ENCODE measurements around the gene ARHGAP45. TPM values are rescaled to one million over a fixed set of nuclear protein-coding genes. Genes with fewer than 3 reads are reported as not detected.
"Not testable (repeated sequence)": the region's sequence is repeated elsewhere in the genome, so short reads cannot be mapped to it uniquely, and the experiment has no call there.

Gene ARHGAP45
- total RNA-seq: 100 to 1,000 TPM; 576 to 581 TPM

- ATAC-seq (ENCODE audit: low read depth) (peak; percentile 61), DNase-seq (peak; percentile 95)
- peak within 1 kb of the TSS; percentile 93 for H3K27ac Mint-ChIP-seq
- peak within 1 kb of the TSS; percentile 87 for H3K4me3 Mint-ChIP-seq
- peaks cover 24% of the 10 kb centered on the region for H3K4me1 Mint-ChIP-seq
- H3K36me3 Mint-ChIP-seq: peaks cover 26% of the 10 kb centered on the region
- no peaks in the 10 kb centered on the region for H3K9me3 Mint-ChIP-seq
- POLR2A ChIA-PET: interaction anchor here (0.5 to 19.6 kb wide), 22 partner anchors 9 to 207 kb away, joined by 3 to 644 read pairs (median 8); partner anchors contain the start of genes ABCA7, CIRBP, CNN2 and GPX4
- H3K27me3 Mint-ChIP-seq: no peaks in the 10 kb centered on the region
Observed at GRCh38 chr19:1066748-1067340, at the start of gene ARHGAP45. Gene ARHGAP45, plus strand, starts transcription at chr19:1067167. Its CDS starts 239 bp downstream, at chr19:1067406.

- POLR2A ChIA-PET: interaction anchor here (1.0 kb wide), 1 partner anchor 22 kb away, joined by 3 read pairs; the partner anchor contains the start of gene ABCA7
- Mint-ChIP-seq H3K9me3 (no peaks in the 10 kb centered on the region), H3K4me3 (peak overlapping the region; percentile 49), H3K27me3 (no peaks in the 10 kb centered on the region), H3K27ac (peak overlapping the region; percentile 30), H3K36me3 (peaks cover 2% of the 10 kb centered on the region), H3K4me1 (peaks cover 17% of the 10 kb centered on the region)
- ATAC-seq (ENCODE audit: low read depth) (no peak), DNase-seq (no peak)
Observed at GRCh38 chr19:1017906-1018305, 49.1 kb upstream of the ARHGAP45 start.

GRCh38 chr19:1018393-1018792 lies 48.6 kb upstream of the ARHGAP45 start:
- Mint-ChIP-seq H3K4me1 (peaks cover 17% of the 10 kb centered on the region), H3K4me3 (peak overlapping the region; percentile 90), H3K36me3 (peaks cover 2% of the 10 kb centered on the region), H3K27ac (peak overlapping the region; percentile 63), H3K9me3 (no peaks in the 10 kb centered on the region), H3K27me3 (no peaks in the 10 kb centered on the region)
- ATAC-seq (ENCODE audit: low read depth) (no peak), DNase-seq (no peak)
- POLR2A ChIA-PET: interaction anchor here (0.7 kb wide), 2 partner anchors 21 to 251 kb away, joined by 3 read pairs; no protein-coding TSS in a partner anchor

- ATAC-seq (ENCODE audit: low read depth) (no peak), DNase-seq (no peak)
- POLR2A ChIA-PET: interaction anchor here (0.7 to 1.9 kb wide), 12 partner anchors 20 to 250 kb away, joined by 3 to 9 read pairs (median 4); partner anchors contain the start of genes ARHGAP45, MED16, RNU6-9 and WDR18
- Mint-ChIP-seq H3K9me3 (no peaks in the 10 kb centered on the region), H3K36me3 (peaks cover 2% of the 10 kb centered on the region), H3K4me1 (peaks cover 17% of the 10 kb centered on the region), H3K4me3 (peak overlapping the region; percentile 90), H3K27ac (peak overlapping the region; percentile 63), H3K27me3 (no peaks in the 10 kb centered on the region)
Observed at GRCh38 chr19:1018932-1019615, 47.9 kb upstream of the ARHGAP45 start.

GRCh38 chr19:1019616-1019961 lies 47.4 kb upstream of the ARHGAP45 start:
- Mint-ChIP-seq H3K9me3 (no peaks in the 10 kb centered on the region), H3K4me1 (peaks cover 17% of the 10 kb centered on the region), H3K27ac (peak overlapping the region; percentile 88), H3K36me3 (peaks cover 2% of the 10 kb centered on the region), H3K27me3 (no peaks in the 10 kb centered on the region), H3K4me3 (peak overlapping the region; percentile 90)
- DNase-seq: no peak
- no peak for ATAC-seq (ENCODE audit: low read depth)
- POLR2A ChIA-PET: interaction anchor here (0.6 to 1.9 kb wide), 12 partner anchors 22 to 127 kb away, joined by 3 to 9 read pairs (median 4); partner anchors contain the start of genes ARHGAP45, MED16, RNU6-9 and WDR18

GRCh38 chr19:1019980-1020867 lies 46.7 kb upstream of the ARHGAP45 start:
- no peak for ATAC-seq (ENCODE audit: low read depth)
- no peaks in the 10 kb centered on the region for H3K27me3 Mint-ChIP-seq
- H3K9me3 Mint-ChIP-seq: no peaks in the 10 kb centered on the region
- peak overlapping the region; percentile 88 for H3K27ac Mint-ChIP-seq
- H3K4me3 Mint-ChIP-seq: peak overlapping the region; percentile 90
- POLR2A ChIA-PET: interaction anchor here (0.6 to 1.9 kb wide), 12 partner anchors 23 to 127 kb away, joined by 3 to 9 read pairs (median 4); partner anchors contain the start of genes ARHGAP45, MED16, RNU6-9 and WDR18
- peaks cover 19% of the 10 kb centered on the region for H3K4me1 Mint-ChIP-seq
- H3K36me3 Mint-ChIP-seq: peaks cover 2% of the 10 kb centered on the region
- DNase-seq: no peak

- Mint-ChIP-seq H3K4me3 (peak within 1 kb of the TSS; percentile 90), H3K36me3 (peaks cover 2% of the 10 kb centered on the region), H3K9me3 (no peaks in the 10 kb centered on the region), H3K27me3 (no peaks in the 10 kb centered on the region), H3K4me1 (peaks cover 20% of the 10 kb centered on the region), H3K27ac (peak within 1 kb of the TSS; percentile 99)
- ATAC-seq (ENCODE audit: low read depth) (peak; percentile 86), DNase-seq (peak; percentile 97)
- POLR2A ChIA-PET: interaction anchor here (0.7 to 3.4 kb wide), 17 partner anchors 10 to 248 kb away, joined by 3 to 52 read pairs (median 7); partner anchors contain the start of genes ABCA7, ARHGAP45, CIRBP and WDR18
Observed at GRCh38 chr19:1020868-1021425, 46.0 kb upstream of the ARHGAP45 start, which contains the start of gene TMEM259. Gene TMEM259, minus strand, starts transcription at chr19:1021123. Its CDS starts 127 bp downstream, at chr19:1020996.

- H3K9me3 Mint-ChIP-seq, H3K4me3 Mint-ChIP-seq: not testable (repeated sequence)
Observed at GRCh38 chr19:1023883-1024188, 43.1 kb upstream of the ARHGAP45 start.

GRCh38 chr19:1025080-1025479 lies 41.9 kb upstream of the ARHGAP45 start:
- H3K4me3 Mint-ChIP-seq; DNase-seq; H3K9me3 Mint-ChIP-seq; ATAC-seq (ENCODE audit: low read depth); H3K36me3 Mint-ChIP-seq; H3K27me3 Mint-ChIP-seq; H3K27ac Mint-ChIP-seq: not testable (repeated sequence)
- peaks cover 14% of the 10 kb centered on the region for H3K4me1 Mint-ChIP-seq
- POLR2A ChIA-PET: interaction anchor here (6.2 to 7.0 kb wide), 4 partner anchors 14 to 63 kb away, joined by 73 to 130 read pairs (median 83); partner anchors contain the start of genes ABCA7 and ARHGAP45

More at GRCh38 chr19:1023883-1024188, 43.1 kb upstream of the ARHGAP45 start:
- ATAC-seq (ENCODE audit: low read depth); H3K27me3 Mint-ChIP-seq; H3K36me3 Mint-ChIP-seq; DNase-seq; H3K27ac Mint-ChIP-seq: not testable (repeated sequence)
- POLR2A ChIA-PET: interaction anchor here (3.4 kb wide), 1 partner anchor 43 kb away, joined by 52 read pairs; the partner anchor contains the start of gene ARHGAP45
- H3K4me1 Mint-ChIP-seq: peaks cover 11% of the 10 kb centered on the region

GRCh38 chr19:1025960-1026782 lies 40.8 kb upstream of the ARHGAP45 start, which contains the start of gene CNN2:
Gene CNN2, plus strand, starts transcription at chr19:1026608. Its CDS starts 54 bp downstream, at chr19:1026662.
- Mint-ChIP-seq H3K9me3 (no peaks in the 10 kb centered on the region), H3K36me3 (peaks cover 13% of the 10 kb centered on the region), H3K27ac (peak within 1 kb of the TSS; percentile 92), H3K4me3 (peak within 1 kb of the TSS; percentile 96), H3K27me3 (no peaks in the 10 kb centered on the region), H3K4me1 (peaks cover 19% of the 10 kb centered on the region)
- peak; percentile 59 for ATAC-seq (ENCODE audit: low read depth)
- DNase-seq: peak; percentile 84
- POLR2A ChIA-PET: interaction anchor here (0.5 to 7.0 kb wide), 10 partner anchors 12 to 243 kb away, joined by 3 to 130 read pairs (median 6); partner anchors contain the start of genes ABCA7, ARHGAP45, CIRBP and POLR2E

GRCh38 chr19:1026783-1027649 lies 40.0 kb upstream of the ARHGAP45 start:
- H3K9me3 Mint-ChIP-seq: no peaks in the 10 kb centered on the region
- peak overlapping the region; percentile 92 for H3K27ac Mint-ChIP-seq
- ATAC-seq (ENCODE audit: low read depth): peak; percentile 4
- H3K27me3 Mint-ChIP-seq: no peaks in the 10 kb centered on the region
- POLR2A ChIA-PET: interaction anchor here (0.7 to 7.0 kb wide), 12 partner anchors 12 to 248 kb away, joined by 3 to 130 read pairs (median 4); partner anchors contain the start of genes ABCA7, ARHGAP45, CIRBP and FAM174C
- peak overlapping the region; percentile 96 for H3K4me3 Mint-ChIP-seq
- peaks cover 15% of the 10 kb centered on the region for H3K4me1 Mint-ChIP-seq
- DNase-seq: peak; percentile 62
- peaks cover 13% of the 10 kb centered on the region for H3K36me3 Mint-ChIP-seq

Measured in activated naive CD8-positive, alpha-beta T cell treated with anti-CD3 and anti-CD28 coated beads, Interleukin-2, amount 10 ng/mL, durations not matched to agents 7 days and 5 days (primary cell).